B cell (primary cell): Measurements from ENCODE around the gene KCNC1. TPM values are rescaled to one million over a fixed set of nuclear protein-coding genes. Genes with fewer than 3 reads are reported as not detected.

ENCODE experiments used
- ATAC-seq: fragments of 200-7000 bp; cut with Tn5 transposase; one replicate; pipeline ENCODE4 v1.10.0; 2021; ENCODE audit warnings: low read depth, mild to moderate bottlenecking, moderate number of reproducible peaks, moderate library complexity
- CTCF ChIA-PET: fragments of 350-600 bp; sonication (Branson Sonifier 250); formaldehyde crosslinking; loops from one replicate; lab custom pipeline; 2021; ENCODE audit warnings: antibody characterized with exemption, inconsistent platforms; lab: Charles Lee
- POLR2A ChIA-PET: fragments of 350-600 bp; sonication (Branson Sonifier 250); formaldehyde crosslinking; loops from one replicate; lab custom pipeline; 2021; ENCODE audit warnings: antibody characterized with exemption; lab: Charles Lee
- DNase-seq: peaks from one replicate; pipeline ENCODE4 v3.0.0; 2013
- H2AFZ ChIP-seq: 2 replicates; pipeline ENCODE4 v1.6.1; 2012; ENCODE audit warnings: mild to moderate bottlenecking, low read depth, low read length; ENCODE audit not compliant: insufficient read depth, poor library complexity, severe bottlenecking
- H3K27ac ChIP-seq, 2 donors: 1 replicate in 1 of 2; 2 replicates in 1 of 2; pipeline ENCODE4 v1.5.1; 2012 to 2013; ENCODE audit warnings: low read length in 2 of 2, mild to moderate bottlenecking in 2 of 2, moderate library complexity in 1 of 2
- H3K27me3 ChIP-seq, 4 experiments: fragments of 200-600 bp in 1 of 4; sonication (generic) in 1 of 4; replicated peaks in 1 of 4; 1 replicate in 2 of 4; 2 replicates in 2 of 4; pipeline versions ENCODE4 v1.6.1 to v1.7.0; 2013 to 2016; ENCODE audit warnings: low read length in 3 of 4, mild to moderate bottlenecking in 2 of 4, mixed read lengths in 1 of 4, moderate library complexity in 1 of 4; ENCODE audit not compliant: insufficient read depth in 4 of 4, control insufficient read depth in 3 of 4; ENCODE audit errors: control extremely low read depth in 1 of 4
- H3K36me3 ChIP-seq, 2 experiments: replicated peaks in 1 of 2; 1 replicate in 1 of 2; 2 replicates in 1 of 2; pipeline versions ENCODE4 v1.6.1 to v1.7.1; 2013; ENCODE audit warnings: low read length in 1 of 2; ENCODE audit not compliant: insufficient read depth in 2 of 2, control insufficient read depth in 1 of 2; ENCODE audit errors: control extremely low read depth in 1 of 2, extremely low read depth in 1 of 2
- H3K4me1 ChIP-seq, 2 donors: fragments of 200-600 bp in 1 of 2; sonication (generic) in 1 of 2; 1 replicate in 1 of 2; 2 replicates in 1 of 2; pipeline versions ENCODE4 v1.5.1 to v1.6.1; 2013 to 2017; ENCODE audit warnings: low read length in 2 of 2; ENCODE audit not compliant: control insufficient read depth in 2 of 2, insufficient read depth in 2 of 2
- H3K4me2 ChIP-seq: replicated peaks from 2 replicates; pipeline ENCODE3; 2012; ENCODE audit warnings: mild to moderate bottlenecking, low read depth, low read length; ENCODE audit not compliant: poor library complexity, severe bottlenecking
- H3K4me3 ChIP-seq, 5 experiments: fragments of 200-600 bp in 1 of 5; sonication (generic) in 1 of 5; 1 replicate in 3 of 5; 2 replicates in 2 of 5; pipeline versions ENCODE4 v1.5.1 to v1.7.0; 2011 to 2016; ENCODE audit warnings: low read length in 4 of 5, mild to moderate bottlenecking in 4 of 5, low read depth in 2 of 5, control low read depth in 1 of 5, moderate library complexity in 1 of 5; ENCODE audit not compliant: insufficient read depth in 1 of 5; ENCODE audit errors: control extremely low read depth in 1 of 5, extremely low read depth in 1 of 5
- H3K79me2 ChIP-seq: fragments of 200-600 bp; sonication (generic); one replicate; pipeline ENCODE4 v1.6.0; 2016; ENCODE audit warnings: low read length; ENCODE audit not compliant: control insufficient read depth, insufficient read depth
- H3K9ac ChIP-seq: fragments of 200-600 bp; sonication (generic); 2 replicates; pipeline ENCODE4 v1.6.1; 2017; ENCODE audit warnings: mild to moderate bottlenecking, low read length, moderate library complexity
- H3K9me3 ChIP-seq, 3 donors: one replicate each; pipeline versions ENCODE4 v1.6.1 to v1.7.1; 2013; ENCODE audit warnings: low read length in 2 of 3; ENCODE audit not compliant: control insufficient read depth in 2 of 3, insufficient read depth in 1 of 3; ENCODE audit errors: control extremely low read depth in 1 of 3
- H4K20me1 ChIP-seq: 2 replicates; pipeline ENCODE4 v1.6.0; 2012; ENCODE audit warnings: mild to moderate bottlenecking, low read length; ENCODE audit not compliant: insufficient read depth, control insufficient read depth, poor library complexity, severe bottlenecking
- H3K27ac Mint-ChIP-seq: one replicate; pipeline ENCODE4 v1.8.0; 2021; ENCODE audit warnings: mixed read lengths
- H3K27me3 Mint-ChIP-seq: one replicate; pipeline ENCODE4 v1.8.0; 2021; ENCODE audit warnings: mixed read lengths
- H3K4me1 Mint-ChIP-seq: one replicate; pipeline ENCODE4 v1.8.0; 2021; ENCODE audit warnings: mixed read lengths
- H3K4me3 Mint-ChIP-seq: one replicate; pipeline ENCODE4 v1.8.0; 2021; ENCODE audit warnings: mixed read lengths
- H3K9me3 Mint-ChIP-seq: one replicate; pipeline ENCODE4 v1.8.0; 2022; ENCODE audit warnings: mixed read lengths; ENCODE audit not compliant: insufficient read depth
- EZH2 ChIP-seq: IDR thresholded peaks from 2 replicates; pipeline ENCODE4 v1.6.1; 2012; ENCODE audit warnings: borderline replicate concordance, low read depth, mild to moderate bottlenecking, moderate library complexity, low read length; ENCODE audit not compliant: insufficient read depth, poor library complexity, severe bottlenecking
- WGBS: methylation state at CpG from one replicate; pipeline ENCODE4 v1.1.5; 2013; ENCODE audit warnings: missing lambda C conversion rate; ENCODE audit not compliant: insufficient coverage; 5-methylcytosine and 5-hydroxymethylcytosine counted together
- intact Hi-C: fragments of 100-400 bp; cut with micrococcal nuclease; formaldehyde crosslinking; loops from one replicate; pipeline ENCODE4 v1.10.0; 2022
- polyA plus RNA-seq: library from polyadenylated mRNA; depleted of rRNA; stranded (reverse); fragments of >200 nt; gene quantifications from 2 replicates; pipeline ENCODE4 v1.2.3, GENCODE V29; 2012
- total RNA-seq, 2 donors: library from RNA; stranded (reverse); fragments of 120-200 nt in 1 of 2; gene quantifications; 1 replicate in 1 of 2; 2 replicates in 1 of 2; pipeline versions ENCODE4 v1.2.3 to v1.2.4, GENCODE V29; 2013 to 2022
- TF ChIP-seq, protein P1 (sequence below): fragments of 200-600 bp; IDR thresholded peaks from one replicate; pipeline ENCODE4 v1.8.0; 2022; ENCODE audit warnings: antibody characterized with exemption, mild to moderate bottlenecking

Gene KCNC1
- total and polyA plus RNA-seq, 2 donors (not counting 1 experiment from before 2014, with no cell fraction given), result not detected

- CTCF ChIA-PET, result no interaction called here
- Histone ChIP-seq H3K4me1 (no peaks in the 10 kb centered on the region), H2AFZ (no peak overlapping the region), H3K27ac (no peak overlapping the region), H3K36me3 (no peaks in the 10 kb centered on the region), H3K79me2 (no peaks in the 10 kb centered on the region), H3K9me3 (no peaks in the 10 kb centered on the region), H4K20me1 (no peaks in the 10 kb centered on the region), H3K4me2 (no peak overlapping the region), H3K9ac (no peak overlapping the region), H3K4me3 (no peak overlapping the region), H3K27me3 (no peaks in the 10 kb centered on the region)
- POLR2A ChIA-PET, result no interaction called here
- Mint-ChIP-seq H3K9me3 (no peaks in the 10 kb centered on the region), H3K4me3 (no peak overlapping the region), H3K4me1 (no peaks in the 10 kb centered on the region), H3K27ac (no peak overlapping the region), H3K27me3 (peaks cover 23% of the 10 kb centered on the region)
- TF ChIP-seq, protein P1, sequence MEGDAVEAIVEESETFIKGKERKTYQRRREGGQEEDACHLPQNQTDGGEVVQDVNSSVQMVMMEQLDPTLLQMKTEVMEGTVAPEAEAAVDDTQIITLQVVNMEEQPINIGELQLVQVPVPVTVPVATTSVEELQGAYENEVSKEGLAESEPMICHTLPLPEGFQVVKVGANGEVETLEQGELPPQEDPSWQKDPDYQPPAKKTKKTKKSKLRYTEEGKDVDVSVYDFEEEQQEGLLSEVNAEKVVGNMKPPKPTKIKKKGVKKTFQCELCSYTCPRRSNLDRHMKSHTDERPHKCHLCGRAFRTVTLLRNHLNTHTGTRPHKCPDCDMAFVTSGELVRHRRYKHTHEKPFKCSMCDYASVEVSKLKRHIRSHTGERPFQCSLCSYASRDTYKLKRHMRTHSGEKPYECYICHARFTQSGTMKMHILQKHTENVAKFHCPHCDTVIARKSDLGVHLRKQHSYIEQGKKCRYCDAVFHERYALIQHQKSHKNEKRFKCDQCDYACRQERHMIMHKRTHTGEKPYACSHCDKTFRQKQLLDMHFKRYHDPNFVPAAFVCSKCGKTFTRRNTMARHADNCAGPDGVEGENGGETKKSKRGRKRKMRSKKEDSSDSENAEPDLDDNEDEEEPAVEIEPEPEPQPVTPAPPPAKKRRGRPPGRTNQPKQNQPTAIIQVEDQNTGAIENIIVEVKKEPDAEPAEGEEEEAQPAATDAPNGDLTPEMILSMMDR, result no peak
- no peak for TF ChIP-seq EZH2
- intact Hi-C loops, result no loop called here
- WGBS, result 89% methylated on average over 8 of the region's 10 CpGs
- ATAC-seq (no peak), DNase-seq (no peak)
Observed at GRCh38 chr11:17753641-17754040, 19.1 kb downstream of the KCNC1 start.

- Mint-ChIP-seq H3K27ac (no peak overlapping the region), H3K9me3 (no peaks in the 10 kb centered on the region), H3K27me3 (peaks cover 15% of the 10 kb centered on the region), H3K4me3 (no peak overlapping the region), H3K4me1 (no peaks in the 10 kb centered on the region)
- Histone ChIP-seq H3K27ac (no peak overlapping the region), H3K9ac (no peak overlapping the region), H2AFZ (no peak overlapping the region), H3K9me3 (no peaks in the 10 kb centered on the region), H3K4me3 (no peak overlapping the region), H3K4me1 (no peaks in the 10 kb centered on the region), H3K27me3 (no peaks in the 10 kb centered on the region), H4K20me1 (no peaks in the 10 kb centered on the region), H3K79me2 (no peaks in the 10 kb centered on the region), H3K36me3 (no peaks in the 10 kb centered on the region), H3K4me2 (no peak overlapping the region)
- WGBS, result 95% methylated on average over 3 of the region's 3 CpGs
- CTCF ChIA-PET, result interaction anchor here (1.0 kb wide), 1 partner anchor 25 kb away, joined by 5 read pairs; no protein-coding TSS in a partner anchor
- DNase-seq (no peak), ATAC-seq (no peak)
- intact Hi-C loops, result no loop called here
- POLR2A ChIA-PET, result no interaction called here
- TF ChIP-seq, protein P1, result no peak
- no peak for TF ChIP-seq EZH2
Observed at GRCh38 chr11:17755891-17756290, 21.3 kb downstream of the KCNC1 start.
